Heart right ventricle (tissue), 16 donors: ENCODE measurements around the gene ATF6B. TPM values are rescaled to one million over a fixed set of nuclear protein-coding genes. Genes with fewer than 3 reads are reported as not detected.

Experiments used
- ATAC-seq, 8 donors: fragments of 200-7000 bp; cut with Tn5 transposase; one replicate each; pipeline ENCODE4 v1.9.1; 2020; ENCODE audit warnings: mild to moderate bottlenecking in 8 of 8, moderate library complexity in 8 of 8, moderate number of reproducible peaks in 1 of 8
- DNase-seq, 2 donors: peaks; one replicate each; pipeline ENCODE4 v3.0.0-alpha.2; 2020
- H3K27ac ChIP-seq, 10 donors: fragments of 200-600 bp; sonication (generic) in 2 of 10; one replicate each; pipeline versions ENCODE4 v1.5.0 to v1.8.0; 2020 to 2022; ENCODE audit warnings: mild to moderate bottlenecking in 3 of 10
- H3K27me3 ChIP-seq, 7 donors: fragments of 200-600 bp; one replicate each; pipeline ENCODE4 v1.8.0; 2021 to 2022; ENCODE audit warnings: mild to moderate bottlenecking in 2 of 7
- H3K36me3 ChIP-seq, 9 donors: fragments of 200-600 bp; sonication (generic) in 1 of 9; one replicate each; pipeline versions ENCODE4 v1.5.0 to v1.8.0; 2020 to 2022; ENCODE audit warnings: mild to moderate bottlenecking in 2 of 9
- H3K4me1 ChIP-seq, 9 donors: fragments of 200-600 bp; sonication (generic) in 1 of 9; one replicate each; pipeline versions ENCODE4 v1.5.0 to v1.8.0; 2020 to 2022; ENCODE audit warnings: mild to moderate bottlenecking in 4 of 9
- H3K4me3 ChIP-seq, 10 donors: fragments of 200-600 bp; sonication (generic) in 2 of 10; one replicate each; pipeline versions ENCODE4 v1.5.0 to v1.8.0; 2020 to 2022; ENCODE audit warnings: mild to moderate bottlenecking in 7 of 10, moderate library complexity in 2 of 10
- H3K9me3 ChIP-seq, 11 donors: fragments of 200-600 bp in 10 of 11; sonication (generic) in 2 of 11; one replicate each; pipeline versions ENCODE4 v1.5.0 to v1.8.0; 2013 to 2022; ENCODE audit warnings: mild to moderate bottlenecking in 2 of 11, control low read depth in 1 of 11, moderate library complexity in 1 of 11
- CTCF ChIP-seq, 9 donors: fragments of 200-600 bp; sonication (generic) in 2 of 9; IDR thresholded peaks; one replicate each; pipeline versions ENCODE4 v1.5.0 to v1.8.0; 2021 to 2022; ENCODE audit warnings: antibody characterized with exemption in 9 of 9, mild to moderate bottlenecking in 5 of 9, moderate library complexity in 1 of 9
- WGBS, 2 donors: extraction: QIAGEN DNeasy Blood & Tissue Kit; methylation state at CpG; one replicate each; pipeline ENCODE4 v1.1.7; 2013; ENCODE audit warnings: inconsistent platforms in 1 of 2; 5-methylcytosine and 5-hydroxymethylcytosine counted together
- intact Hi-C, 10 donors: fragments of 100-400 bp; cut with DNase I; formaldehyde crosslinking; loops; one replicate each; pipeline versions ENCODE4 v1.11.1 to v1.14.2; 2022
- polyA plus RNA-seq, 2 donors: library from polyadenylated mRNA; stranded (reverse); fragments of 200-250 nt; gene quantifications; one replicate each; pipeline ENCODE4 v1.2.3, GENCODE V29; 2013
- total RNA-seq, 10 donors: library from RNA; stranded (reverse); fragmentation: NEBNext Ultra II Directional in 3 of 10; extraction: Animal tissue kit (Norgen Biotek cat#: 25700) in 3 of 10; gene quantifications; one replicate each; pipeline versions ENCODE4 v1.2.1 to v1.2.4, GENCODE V29; 2021 to 2023
- donor health status: Arrhythmogenic right ventricular cardiomyopathy.
- donor health status: ischemic (EF 13 %, LVEDD 7.1; RV severe dilation, severe dysfunction).
- donor health status: healthy with polysubstance abuse.
- donor health status: DM: no; HTN: yes; CAD: no.
- donor health status: DM: no; HTN: no; CAD: no.
- donor health status: ischemic (EF 25% LVEDD 6.9; RV normal size, moderate dysfunction).
- donor health status: ischemic (EF 25% LVEDD 5.7; RV mildly dilated, moderate dysfunction).
- donor health status: healthy.
- donor health status: DM: yes; HTN: yes; CAD: no.
- donor health status: Ischemic cardiomyopathy.
- donor health status: ischemic (EF 35%, LVEDD 5.7; RV mildly dilated, moderate dysfunction).
- donor health status: nonischemic (EF 11% LVEDD 7.7; RV severe dilation, severe dysfunction).
- donor health status: DM: yes; HTN: yes; CAD: no.
- donor health status: PGD.
- donor health status: ischemic (EF 29% LVEDD 5.4; RV normal size, mild dysfunction).
- donor health status: nonischemic (EF 23%, LVEDD 6.1; RV moderate dilation, normal function).

ATF6B gene
- total and polyA plus RNA-seq, 12 donors, result 20.1 to 47.0 (median 29.4) TPM

- H3K4me1 ChIP-seq, result peaks cover 21 to 70% (median 58%) of the 10 kb centered on the region in 9 donors
- H3K4me3 ChIP-seq, result no peak overlapping the region
- TF ChIP-seq CTCF (IDR thresholded peaks at IDR 0.05), result no peak
- no peak for DNase-seq
- no peaks in the 10 kb centered on the region for H3K27me3 ChIP-seq
- no peaks in the 10 kb centered on the region for H3K9me3 ChIP-seq
- peaks cover 0 to 51% (median 24%) of the 10 kb centered on the region in 9 donors for H3K36me3 ChIP-seq
- no peak for ATAC-seq
- peak overlapping the region in 9 of 10 donors; percentile 5 to 96 (median 84) for H3K27ac ChIP-seq
- 60 to 73% methylated on average over 8 of the region's 8 CpGs for WGBS, 2 donors
- intact Hi-C loops, result loop anchor here in 6 of 10 donors (5.0 to 10.0 kb wide), 5 partner anchors 38 to 130 kb away; partner anchors contain the start of genes PPT2 (in 2 of the 6) and PRRT1 (in 2 of the 6)
These were observed 13.2 kb downstream of the ATF6B start for GRCh38 chr6:32114796-32115195.

- H3K4me3 ChIP-seq, result no peak overlapping the region
- H3K4me1 ChIP-seq, result peaks cover 19 to 70% (median 51%) of the 10 kb centered on the region in 9 donors
- H3K27me3 ChIP-seq, result peaks cover 0 to 7% (median 0%) of the 10 kb centered on the region in 7 donors
- peaks cover 0 to 41% (median 16%) of the 10 kb centered on the region in 9 donors for H3K36me3 ChIP-seq
- peak; percentile 85 to 89 for DNase-seq
- ATAC-seq, result peak; percentile 52 to 78 (median 69)
- peak in 7 of 9 donors; percentile 21 to 60 (median 43) for TF ChIP-seq CTCF (IDR thresholded peaks at IDR 0.05)
- H3K27ac ChIP-seq, result peak overlapping the region; percentile 26 to 96 (median 86)
- WGBS, 2 donors, result 49 to 60% methylated on average over 9 of the region's 9 CpGs
- H3K9me3 ChIP-seq, result no peaks in the 10 kb centered on the region
- intact Hi-C loops, result loop anchor here in 4 of 10 donors (5.0 to 10.0 kb wide), 3 partner anchors 121 to 131 kb away; no protein-coding TSS in a partner anchor
These were observed 14.4 kb downstream of the ATF6B start for GRCh38 chr6:32113386-32114352.

DNA sequence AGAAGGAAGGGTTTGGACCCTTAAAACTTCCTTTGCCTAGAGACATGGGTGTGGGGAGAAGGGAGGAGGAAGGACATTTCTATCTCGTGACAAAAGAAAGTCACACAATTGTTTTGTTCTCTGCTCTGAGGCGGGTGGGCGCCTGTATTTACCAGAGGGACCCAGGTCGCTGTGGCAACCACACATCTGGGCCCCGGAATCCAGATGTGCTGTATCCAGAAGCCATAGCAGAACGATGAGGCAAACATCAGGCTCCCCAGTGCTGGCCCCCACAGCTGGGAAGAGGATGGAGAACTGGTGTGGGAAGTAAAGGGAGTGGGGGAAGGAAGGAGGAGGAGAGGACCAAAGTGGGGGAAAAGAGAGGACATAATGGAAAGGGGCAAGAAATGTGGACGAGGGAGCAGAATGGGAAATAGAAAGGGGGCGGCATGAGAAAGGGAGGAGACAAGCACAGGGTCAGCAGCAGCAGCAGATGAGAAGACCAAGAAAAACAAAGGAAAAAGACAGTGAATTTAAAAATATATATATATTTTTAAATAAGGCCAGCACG lies 15.5 kb downstream of the ATF6B start:
- peak overlapping the region; percentile 36 to 96 (median 86) for H3K27ac ChIP-seq
- H3K9me3 ChIP-seq, result no peaks in the 10 kb centered on the region
- H3K27me3 ChIP-seq, result peaks cover 0 to 9% (median 0%) of the 10 kb centered on the region in 7 donors
- DNase-seq, result peak; percentile 50 to 58
- WGBS, 2 donors, result 41 to 59% methylated on average over 9 of the region's 9 CpGs
- intact Hi-C loops, result loop anchor here in 4 of 10 donors (5.0 to 10.0 kb wide), 3 partner anchors 122 to 132 kb away; no protein-coding TSS in a partner anchor
- H3K4me3 ChIP-seq, result no peak overlapping the region
- peaks cover 0 to 29% (median 6%) of the 10 kb centered on the region in 9 donors for H3K36me3 ChIP-seq
- TF ChIP-seq CTCF (IDR thresholded peaks at IDR 0.05), result no peak
- H3K4me1 ChIP-seq, result peaks cover 29 to 75% (median 62%) of the 10 kb centered on the region in 9 donors
- ATAC-seq, result peak in 6 of 8 donors; percentile 1 to 20 (median 12)
